HS-27A (cell line): ENCODE data around the gene MT1G.

Source experiments
- DNase-seq: peaks from one replicate; pipeline ENCODE4 v3.0.0-alpha.2; 2012; ENCODE audit warnings: low read depth, missing footprints

MT1G gene

GRCh38 chr16:56620339-56620897 is 47.4 kb downstream of the MT1G start:
- no peak for DNase-seq

GRCh38 chr16:56618138-56618537 is 49.7 kb downstream of the MT1G start:
- no peak for DNase-seq

GRCh38 chr16:56617212-56618085 is 50.4 kb downstream of the MT1G start:
- no peak for DNase-seq
